ENCODE measurements around the gene OR4F6. TPM values are rescaled to one million over a fixed set of nuclear protein-coding genes. Genes with fewer than 3 reads are reported as not detected.
"Not testable (repeated sequence)": the region's sequence is repeated elsewhere in the genome, so short reads cannot be mapped to it uniquely, and the experiment has no call there.

Gene OR4F6
- total RNA-seq, 1 donor from 2014 or later = not detected

- Mint-ChIP-seq H3K27me3 (ENCODE audit: unreplicated experiment) (peaks cover 3% of the 10 kb centered on the region), H3K36me3 (ENCODE audit: unreplicated experiment) (peaks cover 5% of the 10 kb centered on the region), H3K4me3 (ENCODE audit: unreplicated experiment) (no peak overlapping the region), H3K9me3 (ENCODE audit: unreplicated experiment) (no peaks in the 10 kb centered on the region), H3K27ac (ENCODE audit: unreplicated experiment) (no peak overlapping the region), H3K4me1 (ENCODE audit: unreplicated experiment) (no peaks in the 10 kb centered on the region)
- peak; percentile 18 for TF ChIP-seq CTCF (IDR thresholded peaks at IDR 0.05)
- DNase-seq (ENCODE audit: extremely low spot score, unreplicated experiment) = no peak
Observed at GRCh38 chr15:101773496-101774100, 29.7 kb upstream of the OR4F6 start.

DNA sequence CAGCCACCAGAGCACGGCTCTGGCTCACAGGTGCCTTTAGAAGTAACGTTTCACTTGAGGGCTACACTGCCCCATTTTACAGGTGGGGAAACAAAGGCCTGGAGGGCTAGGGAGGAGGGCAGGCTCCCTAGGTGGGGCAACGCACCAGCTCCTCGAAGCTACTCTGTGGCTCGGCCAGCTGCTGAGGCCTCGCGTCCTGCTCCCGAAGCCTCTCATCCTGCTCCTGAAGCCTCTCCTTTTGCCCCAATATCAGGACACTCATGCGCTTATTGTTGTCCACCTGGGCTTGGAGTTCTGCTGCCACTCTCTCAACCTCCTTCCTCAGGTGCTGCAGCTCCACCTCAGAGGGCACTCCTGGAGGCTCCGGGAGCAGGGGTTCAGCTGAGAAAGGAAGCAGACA, 28.2 kb upstream of the OR4F6 start:
- Mint-ChIP-seq H3K27ac (ENCODE audit: unreplicated experiment) (no peak overlapping the region), H3K9me3 (ENCODE audit: unreplicated experiment) (no peaks in the 10 kb centered on the region), H3K4me1 (ENCODE audit: unreplicated experiment) (no peaks in the 10 kb centered on the region), H3K27me3 (ENCODE audit: unreplicated experiment) (peaks cover 6% of the 10 kb centered on the region), H3K36me3 (ENCODE audit: unreplicated experiment) (peaks cover 5% of the 10 kb centered on the region), H3K4me3 (ENCODE audit: unreplicated experiment) (no peak overlapping the region)
- DNase-seq (ENCODE audit: extremely low spot score, unreplicated experiment) = no peak
- no peak for TF ChIP-seq CTCF (IDR thresholded peaks at IDR 0.05)

DNA sequence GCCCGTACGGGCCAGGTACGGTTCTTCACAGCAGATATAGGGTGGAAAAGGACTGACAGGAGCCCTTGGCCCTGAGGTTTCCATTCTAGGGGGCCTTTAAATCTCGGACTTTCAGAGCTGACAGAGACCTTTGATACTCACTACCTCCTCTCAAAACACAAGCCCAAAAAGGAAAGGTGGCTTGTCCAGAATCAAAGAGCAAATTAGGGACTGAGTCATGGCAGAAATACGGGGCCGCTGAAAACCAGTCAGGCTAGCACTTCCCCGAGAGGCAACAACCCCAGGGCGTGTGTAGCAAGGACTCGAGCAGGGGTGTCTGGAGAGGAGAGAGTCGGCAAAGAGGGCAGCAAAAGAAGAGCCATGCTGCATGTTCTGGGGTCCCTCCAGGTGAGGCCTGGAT, 24.7 kb upstream of the OR4F6 start:
- H3K36me3 Mint-ChIP-seq (ENCODE audit: unreplicated experiment); DNase-seq (ENCODE audit: extremely low spot score, unreplicated experiment); H3K4me3 Mint-ChIP-seq (ENCODE audit: unreplicated experiment); H3K9me3 Mint-ChIP-seq (ENCODE audit: unreplicated experiment); H3K27ac Mint-ChIP-seq (ENCODE audit: unreplicated experiment); H3K4me1 Mint-ChIP-seq (ENCODE audit: unreplicated experiment): not testable (repeated sequence)
- peaks cover 14% of the 10 kb centered on the region for H3K27me3 Mint-ChIP-seq (ENCODE audit: unreplicated experiment)

- Mint-ChIP-seq H3K27me3 (ENCODE audit: unreplicated experiment) (peaks cover 24% of the 10 kb centered on the region), H3K27ac (ENCODE audit: unreplicated experiment) (peak overlapping the region; percentile 28)
- not testable (repeated sequence) for H3K9me3 Mint-ChIP-seq (ENCODE audit: unreplicated experiment); H3K36me3 Mint-ChIP-seq (ENCODE audit: unreplicated experiment); H3K4me1 Mint-ChIP-seq (ENCODE audit: unreplicated experiment); DNase-seq (ENCODE audit: extremely low spot score, unreplicated experiment); H3K4me3 Mint-ChIP-seq (ENCODE audit: unreplicated experiment)
Observed at GRCh38 chr15:101780225-101780624, 23.1 kb upstream of the OR4F6 start.

GRCh38 chr15:101781928-101782327, 21.4 kb upstream of the OR4F6 start:
- TF ChIP-seq CTCF (IDR thresholded peaks at IDR 0.05) = no peak
- Mint-ChIP-seq H3K27me3 (ENCODE audit: unreplicated experiment) (peaks cover 33% of the 10 kb centered on the region), H3K4me1 (ENCODE audit: unreplicated experiment) (no peaks in the 10 kb centered on the region), H3K36me3 (ENCODE audit: unreplicated experiment) (no peaks in the 10 kb centered on the region), H3K27ac (ENCODE audit: unreplicated experiment) (no peak overlapping the region), H3K4me3 (ENCODE audit: unreplicated experiment) (no peak overlapping the region), H3K9me3 (ENCODE audit: unreplicated experiment) (no peaks in the 10 kb centered on the region)
- DNase-seq (ENCODE audit: extremely low spot score, unreplicated experiment) = no peak

DNA sequence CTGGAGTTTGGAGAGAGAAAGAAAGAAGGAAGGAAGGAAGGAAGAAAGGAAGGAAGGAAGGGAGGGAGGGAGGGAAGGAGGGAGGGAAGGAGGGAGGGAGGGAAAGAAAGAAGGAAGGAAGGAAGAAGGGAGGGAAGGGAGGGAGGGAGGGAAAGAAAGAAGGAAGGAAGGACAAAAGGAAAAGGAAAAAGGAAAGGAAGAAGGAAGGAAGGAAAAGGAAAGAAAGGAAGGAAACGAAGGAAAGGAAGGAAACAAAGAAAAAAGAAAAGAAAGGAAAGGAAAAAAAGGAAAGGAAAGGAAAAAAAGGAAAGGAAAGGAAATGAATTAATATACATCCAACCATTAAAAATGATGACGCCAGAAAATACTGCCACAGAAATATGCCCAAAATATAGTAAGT, 18.7 kb upstream of the OR4F6 start:
- Mint-ChIP-seq H3K36me3 (ENCODE audit: unreplicated experiment) (no peaks in the 10 kb centered on the region), H3K27ac (ENCODE audit: unreplicated experiment) (no peak overlapping the region), H3K9me3 (ENCODE audit: unreplicated experiment) (no peaks in the 10 kb centered on the region), H3K4me1 (ENCODE audit: unreplicated experiment) (no peaks in the 10 kb centered on the region), H3K4me3 (ENCODE audit: unreplicated experiment) (no peak overlapping the region), H3K27me3 (ENCODE audit: unreplicated experiment) (peaks cover 36% of the 10 kb centered on the region)
- no peak for TF ChIP-seq CTCF (IDR thresholded peaks at IDR 0.05)
- DNase-seq (ENCODE audit: extremely low spot score, unreplicated experiment) = no peak

DNA sequence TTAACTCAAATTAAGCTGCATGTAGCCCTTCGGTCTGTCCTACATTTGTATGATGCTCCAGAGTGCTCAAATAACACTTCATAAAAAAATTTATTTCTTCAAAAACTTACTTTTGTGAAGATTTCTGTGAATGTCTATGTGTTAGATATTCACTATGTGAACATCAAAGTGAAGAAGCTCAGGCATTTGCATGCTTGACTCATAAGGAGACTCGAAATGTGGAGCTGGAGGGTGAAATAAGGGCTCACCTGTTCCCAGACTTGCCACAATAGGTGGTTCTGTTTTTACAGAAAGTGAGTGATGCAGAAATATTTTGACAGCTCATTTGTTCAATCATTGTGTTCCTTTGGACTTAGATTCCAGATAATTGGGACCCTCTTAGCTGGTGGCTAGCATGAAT, 16.9 kb upstream of the OR4F6 start:
- not testable (repeated sequence) for H3K36me3 Mint-ChIP-seq (ENCODE audit: unreplicated experiment); H3K27ac Mint-ChIP-seq (ENCODE audit: unreplicated experiment); H3K4me3 Mint-ChIP-seq (ENCODE audit: unreplicated experiment); DNase-seq (ENCODE audit: extremely low spot score, unreplicated experiment); H3K9me3 Mint-ChIP-seq (ENCODE audit: unreplicated experiment); H3K4me1 Mint-ChIP-seq (ENCODE audit: unreplicated experiment)
- H3K27me3 Mint-ChIP-seq (ENCODE audit: unreplicated experiment) = peaks cover 32% of the 10 kb centered on the region

- not testable (repeated sequence) for H3K4me1 Mint-ChIP-seq (ENCODE audit: unreplicated experiment); H3K27ac Mint-ChIP-seq (ENCODE audit: unreplicated experiment); H3K9me3 Mint-ChIP-seq (ENCODE audit: unreplicated experiment); DNase-seq (ENCODE audit: extremely low spot score, unreplicated experiment); H3K36me3 Mint-ChIP-seq (ENCODE audit: unreplicated experiment); H3K4me3 Mint-ChIP-seq (ENCODE audit: unreplicated experiment)
- peaks cover 36% of the 10 kb centered on the region for H3K27me3 Mint-ChIP-seq (ENCODE audit: unreplicated experiment)
Observed at GRCh38 chr15:101788001-101788400, 15.3 kb upstream of the OR4F6 start.
